ENCODE measurements around the gene CBX7. TPM values are rescaled to one million over a fixed set of nuclear protein-coding genes. Genes with fewer than 3 reads are reported as not detected.

CBX7 gene
- polyA plus RNA-seq, 10 donors = 2.7 to 4.9 (median 3.6) TPM

DNA sequence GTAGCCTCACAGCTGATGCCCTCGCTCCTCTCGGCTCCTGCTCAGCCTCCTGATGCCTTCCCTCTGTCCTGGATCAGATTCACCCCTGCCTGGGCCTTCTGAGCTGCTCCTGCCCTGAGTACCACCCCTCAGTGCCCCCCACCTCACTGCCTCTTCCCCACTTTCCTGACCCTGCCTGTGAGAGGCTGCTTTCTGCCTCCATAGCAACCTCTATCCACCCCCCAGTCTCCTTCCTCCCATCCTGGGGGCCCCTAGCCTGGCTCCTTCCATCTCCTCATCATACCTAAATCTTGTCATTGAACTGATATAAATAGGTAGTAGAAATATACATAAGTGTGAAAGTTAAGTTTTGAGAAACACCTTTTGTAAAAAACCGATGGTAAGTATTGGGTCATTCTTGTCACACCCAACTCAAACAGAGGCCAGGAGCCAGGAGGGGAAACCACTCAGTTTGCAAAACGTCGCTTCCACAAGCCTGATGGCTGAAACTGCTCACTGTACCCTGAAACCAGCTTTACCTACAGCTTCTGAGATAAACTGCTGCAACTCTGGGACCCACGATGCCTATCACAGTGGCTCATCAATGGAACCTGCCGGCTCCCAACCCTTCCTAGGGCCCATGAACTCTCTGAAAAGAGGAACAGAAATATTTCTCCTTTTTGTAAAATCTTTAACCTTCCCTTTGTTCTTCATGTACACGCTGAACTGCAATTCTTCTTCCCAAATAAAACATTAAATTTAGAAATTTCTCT, 60.2 kb downstream of the CBX7 start:
- no peak for DNase-seq

DNA sequence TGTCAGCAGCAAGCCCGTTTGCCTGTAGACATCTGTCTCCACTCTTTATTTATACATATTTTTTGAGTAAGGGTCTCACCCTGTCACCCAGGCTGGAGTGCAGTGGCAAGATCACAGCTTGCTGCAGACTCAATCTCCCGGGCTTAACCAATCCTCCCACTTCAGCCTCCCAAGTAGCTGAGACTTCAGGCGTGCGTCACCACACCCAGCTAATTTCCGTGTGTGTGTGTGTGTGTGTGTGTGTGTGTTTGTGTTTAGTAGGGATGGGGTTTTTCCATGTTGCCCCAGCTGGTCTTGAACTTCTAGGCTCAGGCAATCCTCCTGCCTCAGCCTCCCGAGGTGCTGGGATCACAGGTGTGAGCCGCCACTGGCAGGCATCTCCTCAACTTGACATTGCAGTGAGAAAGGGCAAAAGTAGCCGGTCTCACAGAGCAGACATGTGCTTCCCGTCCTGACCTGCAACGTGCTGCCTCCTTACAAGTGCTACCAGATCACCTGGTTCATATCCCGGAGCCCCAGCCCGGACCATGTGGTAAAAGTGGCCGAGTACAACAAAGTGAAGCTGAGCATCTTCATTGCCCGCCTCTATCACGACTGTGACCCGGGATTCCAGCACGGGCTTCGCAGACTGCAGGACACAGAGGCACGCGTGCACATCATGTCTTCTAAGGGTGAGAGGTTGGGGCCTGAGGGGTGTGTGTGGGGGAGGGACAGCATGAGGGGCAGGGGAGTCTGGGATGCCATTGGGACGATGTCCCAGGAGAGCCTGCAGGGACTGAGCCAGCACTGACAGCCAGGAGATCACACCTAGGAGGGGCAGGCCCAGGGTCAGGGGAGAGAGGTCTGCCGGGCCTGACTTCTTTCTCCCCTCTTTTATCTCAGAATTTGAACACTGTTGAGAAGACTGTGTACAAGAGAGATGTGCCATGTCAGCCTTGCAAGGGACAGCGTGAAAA, 61.1 kb downstream of the CBX7 start:
- no peak for DNase-seq

DNA sequence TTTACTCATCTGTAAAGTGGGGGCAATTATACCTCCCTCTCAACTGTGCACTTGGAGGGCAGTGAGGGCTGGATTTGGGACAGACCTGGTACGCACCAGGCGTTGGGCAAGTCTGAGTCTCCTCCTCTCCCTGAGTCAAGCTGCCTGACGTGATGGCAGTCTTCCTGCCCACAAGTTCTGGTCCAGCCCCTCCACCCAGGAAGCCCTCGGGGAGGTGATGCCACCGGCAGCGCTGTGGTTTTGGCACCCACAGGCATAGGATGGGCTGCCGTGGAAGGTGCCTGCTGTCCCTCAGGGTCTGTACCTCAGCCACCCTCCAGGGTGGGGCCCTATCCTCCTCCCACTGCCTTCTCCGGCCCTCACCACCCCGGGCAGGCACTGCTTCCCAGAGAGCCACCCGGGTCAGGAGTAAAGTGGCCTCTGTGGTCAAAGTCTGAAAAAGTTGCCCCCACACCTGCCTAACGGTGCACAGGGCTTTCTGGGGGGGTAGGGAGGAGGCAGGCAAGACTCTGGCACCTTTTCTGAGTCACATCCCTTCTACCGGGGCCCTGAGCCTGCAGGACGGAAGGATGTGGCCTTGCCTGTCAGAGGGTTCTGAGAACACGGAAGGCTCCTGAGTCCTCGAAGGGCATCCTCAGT, 61.9 kb downstream of the CBX7 start:
- DNase-seq = no peak

DNA sequence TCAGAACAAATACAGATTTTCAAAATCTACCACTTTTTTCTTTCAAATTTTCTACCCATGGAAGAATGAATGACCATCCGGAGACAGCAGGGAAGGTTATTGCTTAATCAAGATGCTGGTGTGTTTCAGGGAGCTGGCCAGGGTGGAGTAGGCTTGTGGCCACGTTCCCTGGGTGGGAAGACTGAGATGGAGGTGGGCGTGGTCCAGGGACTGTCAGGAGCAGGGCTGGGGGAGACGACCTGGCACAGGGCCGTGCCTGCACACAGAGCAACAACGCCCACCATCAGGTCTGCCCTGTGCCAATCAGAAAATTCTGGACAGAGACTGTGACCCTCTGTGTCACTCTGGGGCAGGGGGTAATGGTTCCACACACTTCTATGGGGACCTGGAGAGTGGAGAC, 62.6 kb downstream of the CBX7 start:
- DNase-seq = no peak

DNA sequence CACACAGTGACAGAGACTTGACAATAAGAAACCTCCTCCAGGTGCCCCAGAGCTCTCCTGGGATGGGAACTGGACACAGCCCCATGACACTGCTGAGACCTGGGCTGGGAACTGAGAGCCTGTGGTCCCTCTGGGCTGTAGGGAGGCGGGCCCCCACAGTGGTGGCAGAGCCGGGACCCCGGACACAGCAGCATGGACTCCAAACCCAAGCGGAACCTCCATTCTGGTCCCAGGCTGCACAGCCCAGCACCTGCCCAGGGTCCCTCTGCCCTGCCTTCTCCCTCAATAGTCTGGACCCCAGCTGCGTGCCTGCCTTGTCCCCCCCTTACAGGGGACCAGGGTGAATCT, 63.8 kb downstream of the CBX7 start:
- no peak for DNase-seq

DNA sequence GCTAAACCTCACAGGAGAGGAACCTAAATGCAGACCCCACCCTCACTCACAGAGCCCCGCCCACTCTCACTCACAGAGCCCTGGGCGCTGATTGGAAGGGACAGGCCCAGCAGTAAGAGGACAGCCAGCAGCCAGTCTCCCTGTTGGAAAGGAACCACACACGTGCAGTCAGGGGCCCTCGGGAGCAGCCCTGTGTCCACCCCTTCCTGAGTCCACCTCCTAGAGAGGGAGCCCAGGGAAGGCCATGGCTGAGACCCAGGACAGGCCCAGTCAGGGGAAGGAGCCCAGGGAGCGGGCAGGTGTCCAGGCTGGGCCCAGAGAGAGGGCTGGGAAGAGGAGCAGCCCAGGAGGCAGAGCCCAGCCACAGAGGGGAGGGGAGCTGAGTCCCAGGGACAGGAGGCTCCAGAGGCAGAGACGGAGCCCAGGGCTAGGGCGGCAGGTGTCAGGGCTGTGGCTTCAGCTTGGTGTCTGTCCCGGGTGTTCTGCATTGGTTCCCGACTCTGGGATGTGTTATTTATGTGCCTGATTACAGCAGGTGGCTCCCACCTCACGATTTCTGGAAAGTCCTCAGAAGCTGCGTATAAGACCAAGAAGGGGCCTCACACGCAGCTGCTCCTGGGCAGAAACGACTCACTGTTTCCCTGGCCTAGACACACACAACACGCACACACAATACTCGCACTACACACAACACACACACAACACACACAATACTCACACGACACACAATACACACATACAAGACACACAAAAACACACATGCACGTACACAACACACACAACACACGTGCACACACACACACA, 64.4 kb downstream of the CBX7 start:
- peak in 1 of 3 donors; percentile 75 for DNase-seq

DNA sequence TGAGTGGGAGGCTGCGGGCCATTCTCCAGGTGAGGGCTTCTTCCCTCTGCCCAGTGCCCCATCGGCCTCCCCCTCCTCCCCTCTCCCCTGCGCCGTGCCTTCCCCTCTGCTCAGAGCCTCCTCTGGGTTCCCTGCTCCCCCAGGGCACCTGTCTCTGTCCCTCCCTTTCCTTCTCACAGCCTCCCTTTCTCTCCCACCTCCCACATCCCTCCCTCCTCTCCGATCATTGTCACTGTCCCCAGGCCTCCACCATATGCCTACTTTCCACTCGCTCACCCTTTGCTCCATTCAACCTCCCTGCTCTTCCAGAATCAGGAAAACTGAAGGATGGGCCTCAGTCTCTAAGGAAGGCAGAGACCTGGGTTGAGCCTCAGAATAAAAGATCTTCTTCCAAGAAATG, 65.4 kb downstream of the CBX7 start:
- DNase-seq = no peak

DNA sequence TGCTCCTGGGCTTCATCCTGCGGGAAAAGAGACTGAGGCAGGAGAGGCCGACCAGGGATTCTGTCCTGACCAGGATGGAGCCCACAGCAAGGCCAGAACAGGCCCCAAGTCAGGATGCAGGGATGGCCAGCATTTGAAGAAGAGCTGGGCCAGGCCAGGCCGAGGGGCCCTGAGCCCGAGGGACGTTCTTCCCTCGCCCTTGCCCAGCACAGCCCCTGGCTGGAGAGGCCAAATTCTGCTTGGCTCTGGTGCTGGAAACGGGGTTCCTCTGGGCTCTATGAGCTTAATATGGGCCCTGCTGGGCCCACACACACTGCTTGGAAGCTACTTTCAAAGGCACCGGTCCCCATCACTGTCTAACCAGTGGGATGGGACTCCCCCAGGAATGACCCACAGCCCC, 67.8 kb downstream of the CBX7 start:
- no peak for DNase-seq

DNA sequence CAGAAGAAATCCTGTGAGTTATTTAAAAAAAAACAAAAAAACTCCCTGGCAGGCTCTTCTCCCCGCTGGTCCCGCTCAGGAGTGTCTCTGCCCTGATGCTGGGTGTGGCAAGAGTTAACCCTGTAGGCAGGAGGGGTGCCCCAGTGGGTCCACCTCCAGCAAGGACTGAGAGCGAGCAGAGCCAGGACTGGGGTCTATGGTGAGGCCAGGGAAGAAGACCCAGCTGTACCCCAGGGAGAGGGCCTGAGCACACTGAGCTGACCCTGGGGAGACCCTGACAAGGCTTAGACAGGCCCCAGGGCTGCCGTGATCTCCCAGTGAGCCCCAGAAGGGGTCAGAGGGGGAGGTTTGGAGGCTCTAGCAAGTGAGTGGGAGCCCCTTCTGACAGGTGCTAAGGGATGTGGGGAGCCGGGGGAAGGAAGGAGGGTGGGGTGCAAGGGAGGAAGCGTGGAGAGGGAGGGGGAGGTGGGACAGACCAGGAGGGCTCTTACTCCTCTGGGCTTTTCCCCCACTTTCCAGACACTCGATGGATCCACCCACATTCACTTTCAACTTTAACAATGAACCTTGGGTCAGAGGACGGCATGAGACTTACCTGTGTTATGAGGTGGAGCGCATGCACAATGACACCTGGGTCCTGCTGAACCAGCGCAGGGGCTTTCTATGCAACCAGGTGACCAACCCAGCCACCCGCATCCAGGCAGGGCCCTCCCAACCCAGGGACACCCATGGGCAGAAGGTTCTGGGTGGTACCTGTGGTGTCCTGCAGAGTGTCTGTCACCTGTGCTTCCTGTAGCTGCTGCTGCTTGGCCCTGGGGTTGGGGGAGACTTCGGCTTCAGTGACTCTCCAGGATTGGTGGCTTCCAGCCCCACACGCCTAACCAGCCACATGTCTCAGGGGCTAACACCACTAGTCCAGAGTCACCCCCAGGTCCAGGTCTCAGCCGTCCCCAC, 69.0 kb downstream of the CBX7 start:
- no peak for DNase-seq

DNA sequence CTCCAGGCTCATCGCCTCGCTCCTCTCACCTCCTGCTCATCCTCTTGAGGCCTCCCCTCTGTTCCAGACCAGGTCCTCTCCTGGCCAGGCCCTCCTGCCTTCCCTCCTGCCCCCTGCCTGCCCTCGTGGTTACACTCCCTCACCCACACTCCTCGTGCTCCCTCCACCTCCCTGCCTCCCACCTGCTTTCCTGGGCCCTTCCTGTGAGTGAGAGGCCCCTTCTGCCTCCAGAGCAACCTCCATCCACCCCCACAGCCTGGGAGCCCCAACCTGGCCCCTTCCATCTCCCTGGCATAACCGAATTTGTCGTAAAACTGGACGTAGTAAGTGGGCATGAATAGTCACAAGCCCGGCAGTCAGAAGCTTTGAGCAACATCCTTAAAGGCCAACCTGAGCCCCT, 70.9 kb downstream of the CBX7 start:
- DNase-seq = no peak

DNA sequence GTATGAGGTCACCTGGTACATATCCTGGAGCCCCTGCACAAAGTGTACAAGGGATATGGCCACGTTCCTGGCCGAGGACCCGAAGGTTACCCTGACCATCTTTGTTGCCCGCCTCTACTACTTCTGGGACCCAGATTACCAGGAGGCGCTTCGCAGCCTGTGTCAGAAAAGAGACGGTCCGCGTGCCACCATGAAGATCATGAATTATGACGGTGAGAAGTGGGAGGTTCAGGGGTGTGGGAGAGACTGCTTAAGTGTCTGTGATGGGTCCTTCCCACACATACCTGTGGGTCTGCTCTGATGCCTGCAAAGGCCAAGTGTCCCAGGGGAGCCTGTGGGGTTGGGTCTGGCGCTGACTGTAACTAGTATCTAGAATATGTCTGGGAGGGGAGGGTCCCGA, 71.5 kb downstream of the CBX7 start:
- DNase-seq = no peak

Other genes starting within 250 kb of the CBX7 start
- 1 to 10 TPM in 2 of 10 donors, under 1 TPM in 3, not detected in 5; 0.26 to 2.1 (median 0.70) TPM for gene APOBEC3A, start 195.1 kb downstream of the CBX7 start, polyA plus RNA-seq (ENCODE audit: insufficient read length in 10 of 10)
- gene APOBEC3B, start 170.3 kb downstream of the CBX7 start, polyA plus RNA-seq (ENCODE audit: insufficient read length in 10 of 10) = 1 to 10 TPM in 8 of 10 donors, under 1 TPM in 2; 0.77 to 5.8 (median 3.8) TPM
- 1 to 10 TPM; 4.4 to 8.3 (median 6.4) TPM for gene APOBEC3C, start 138.4 kb downstream of the CBX7 start, polyA plus RNA-seq (ENCODE audit: insufficient read length in 10 of 10)
- 1 to 10 TPM in 4 of 10 donors, under 1 TPM in 6; 0.21 to 1.7 (median 0.88) TPM for gene APOBEC3D, start 131.6 kb downstream of the CBX7 start, polyA plus RNA-seq (ENCODE audit: insufficient read length in 10 of 10)
- gene APOBEC3F, start 111.8 kb downstream of the CBX7 start, polyA plus RNA-seq (ENCODE audit: insufficient read length in 10 of 10) = 1 to 10 TPM; 1.8 to 4.4 (median 3.1) TPM
- 1 to 10 TPM; 2.3 to 6.5 (median 3.9) TPM for gene APOBEC3G, start 75.4 kb downstream of the CBX7 start, polyA plus RNA-seq (ENCODE audit: insufficient read length in 10 of 10)
- gene APOBEC3H, start 55.4 kb downstream of the CBX7 start, polyA plus RNA-seq (ENCODE audit: insufficient read length in 10 of 10) = under 1 TPM in 1 of 10 donors, not detected in 9; 0.33 TPM
- 10 to 100 TPM; 14.6 to 23.9 (median 16.9) TPM for gene PDGFB, start 92.3 kb upstream of the CBX7 start, polyA plus RNA-seq (ENCODE audit: insufficient read length in 10 of 10)
- gene RPL3, start 166.9 kb upstream of the CBX7 start, polyA plus RNA-seq (ENCODE audit: insufficient read length in 10 of 10) = 1,000 to 10,000 TPM; 1,869 to 3,670 (median 2,846) TPM
- gene SYNGR1, start 197.3 kb upstream of the CBX7 start, polyA plus RNA-seq (ENCODE audit: insufficient read length in 10 of 10) = 10 to 100 TPM; 10.4 to 20.2 (median 13.2) TPM
- 10 to 100 TPM; 18.3 to 25.2 (median 21.2) TPM for gene TAB1, start 247.1 kb upstream of the CBX7 start, polyA plus RNA-seq (ENCODE audit: insufficient read length in 10 of 10)